OCI-LY1 (cell line): Measurements from ENCODE around the gene RABGAP1L.
"Not testable (repeated sequence)": the region's sequence is repeated elsewhere in the genome, so short reads cannot be mapped to it uniquely, and the experiment has no call there.

Experiments
- H2AFZ ChIP-seq: fragments of 200-600 bp; sonication (generic), shearing (Covaris generic); 2 replicates; pipeline ENCODE4 v1.6.0; 2014; ENCODE audit warnings: antibody characterized with exemption, mild to moderate bottlenecking, low read length
- H3F3A ChIP-seq: fragments of 200-600 bp; sonication (generic), shearing (Covaris generic); 2 replicates; pipeline ENCODE4 v1.6.0; 2014; ENCODE audit warnings: mild to moderate bottlenecking, antibody characterized with exemption, low read length, moderate library complexity; ENCODE audit not compliant: insufficient read depth
- H3K27ac ChIP-seq: fragments of 200-600 bp; sonication (generic); 2 replicates; pipeline ENCODE4 v1.5.1; 2014; ENCODE audit warnings: low read length, mixed run types, mild to moderate bottlenecking, low read depth; ENCODE audit not compliant: poor library complexity, severe bottlenecking
- H3K27me3 ChIP-seq: fragments of 200-600 bp; sonication (generic); 2 replicates; pipeline ENCODE4 v1.6.0; 2014; ENCODE audit warnings: antibody characterized with exemption, mild to moderate bottlenecking, low read length, moderate library complexity; ENCODE audit not compliant: insufficient read depth
- H3K36me3 ChIP-seq: fragments of 200-600 bp; sonication (generic); 2 replicates; pipeline ENCODE4 v1.6.1; 2014; ENCODE audit warnings: mild to moderate bottlenecking, antibody characterized with exemption, low read length, moderate library complexity, mixed read lengths; ENCODE audit not compliant: insufficient read depth
- H3K4me1 ChIP-seq: fragments of 200-600 bp; sonication (generic); 2 replicates; pipeline ENCODE4 v1.5.1; 2014; ENCODE audit warnings: mild to moderate bottlenecking, low read length, moderate library complexity; ENCODE audit not compliant: insufficient read depth, severe bottlenecking
- H3K4me2 ChIP-seq: fragments of 200-600 bp; sonication (generic), shearing (Covaris generic); 2 replicates; pipeline ENCODE4 v1.6.1; 2014; ENCODE audit warnings: low read length
- H3K4me3 ChIP-seq: fragments of 200-600 bp; sonication (generic); 2 replicates; pipeline ENCODE4 v1.5.1; 2014; ENCODE audit warnings: low read length, low read depth, mild to moderate bottlenecking, mixed read lengths; ENCODE audit not compliant: poor library complexity, severe bottlenecking
- H3K79me2 ChIP-seq: fragments of 200-600 bp; shearing (Covaris generic); 2 replicates; pipeline ENCODE4 v1.6.1; 2016; ENCODE audit warnings: mixed run types, low read length, mixed read lengths; ENCODE audit not compliant: insufficient read depth
- H3K9ac ChIP-seq: fragments of 200-600 bp; sonication (generic), shearing (Covaris generic); 2 replicates; pipeline ENCODE4 v1.6.1; 2014; ENCODE audit warnings: mild to moderate bottlenecking, low read length, mixed read lengths
- H3K9me2 ChIP-seq: fragments of 200-600 bp; sonication (generic), shearing (Covaris generic); 2 replicates; pipeline ENCODE4 v1.6.1; 2014; ENCODE audit warnings: low read depth, mild to moderate bottlenecking, low read length, mixed read lengths
- H3K9me3 ChIP-seq: fragments of 200-600 bp; shearing (Covaris generic); 2 replicates; pipeline ENCODE4 v1.6.1; 2014; ENCODE audit warnings: low read length, mixed read lengths
- H4K20me1 ChIP-seq: fragments of 200-600 bp; sonication (generic), shearing (Covaris generic); 2 replicates; pipeline ENCODE4 v1.6.0; 2016; ENCODE audit warnings: mild to moderate bottlenecking, low read length; ENCODE audit not compliant: insufficient read depth
- EZH2 ChIP-seq: fragments of 200-600 bp; sonication (generic), shearing (Covaris generic); IDR thresholded peaks from 2 replicates; pipeline ENCODE4 v1.8.0; 2017; ENCODE audit warnings: borderline replicate concordance, mixed run types, mild to moderate bottlenecking, antibody characterized with exemption, low read length, moderate library complexity, mixed read lengths
- TF ChIP-seq, protein P1 (sequence below): fragments of 200-600 bp; sonication (generic), shearing (Covaris generic); IDR thresholded peaks from 2 replicates; pipeline ENCODE4 v1.5.1; 2017; ENCODE audit warnings: mild to moderate bottlenecking, antibody characterized with exemption, low read length, moderate library complexity, mixed read lengths

RABGAP1L gene

DNA sequence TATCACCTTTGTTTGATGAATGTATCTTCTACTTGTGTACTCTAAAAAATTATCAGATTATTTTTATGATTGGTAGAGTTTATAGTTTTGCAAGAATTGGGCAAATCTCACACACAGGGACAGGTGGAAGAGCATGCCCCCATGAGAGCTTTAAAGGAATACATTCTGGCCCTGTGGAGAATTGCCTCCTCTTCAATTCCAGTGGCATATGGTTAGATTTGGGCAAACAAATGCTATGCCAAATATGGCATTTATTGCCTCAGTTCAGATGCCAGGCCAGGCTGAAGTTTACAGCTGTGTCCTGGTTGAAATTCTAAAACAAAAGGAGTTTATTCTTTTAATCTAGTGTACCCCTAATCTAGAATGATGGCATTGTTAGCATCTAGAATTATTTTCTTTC, 678.1 kb downstream of the RABGAP1L start:
- no peaks in the 10 kb centered on the region for H4K20me1 ChIP-seq
- H3K36me3 ChIP-seq: no peaks in the 10 kb centered on the region
- H3K4me3 ChIP-seq: no peak overlapping the region
- H3K9me2 ChIP-seq: no peaks in the 10 kb centered on the region
- no peaks in the 10 kb centered on the region for H3K9me3 ChIP-seq
- no peak overlapping the region for H3K27ac ChIP-seq
- peaks cover 12% of the 10 kb centered on the region for H3K4me1 ChIP-seq
- no peak overlapping the region for H3K9ac ChIP-seq
- H3F3A ChIP-seq: no peaks in the 10 kb centered on the region
- H3K27me3 ChIP-seq: no peaks in the 10 kb centered on the region
- no peak for TF ChIP-seq EZH2
- TF ChIP-seq, protein P1, sequence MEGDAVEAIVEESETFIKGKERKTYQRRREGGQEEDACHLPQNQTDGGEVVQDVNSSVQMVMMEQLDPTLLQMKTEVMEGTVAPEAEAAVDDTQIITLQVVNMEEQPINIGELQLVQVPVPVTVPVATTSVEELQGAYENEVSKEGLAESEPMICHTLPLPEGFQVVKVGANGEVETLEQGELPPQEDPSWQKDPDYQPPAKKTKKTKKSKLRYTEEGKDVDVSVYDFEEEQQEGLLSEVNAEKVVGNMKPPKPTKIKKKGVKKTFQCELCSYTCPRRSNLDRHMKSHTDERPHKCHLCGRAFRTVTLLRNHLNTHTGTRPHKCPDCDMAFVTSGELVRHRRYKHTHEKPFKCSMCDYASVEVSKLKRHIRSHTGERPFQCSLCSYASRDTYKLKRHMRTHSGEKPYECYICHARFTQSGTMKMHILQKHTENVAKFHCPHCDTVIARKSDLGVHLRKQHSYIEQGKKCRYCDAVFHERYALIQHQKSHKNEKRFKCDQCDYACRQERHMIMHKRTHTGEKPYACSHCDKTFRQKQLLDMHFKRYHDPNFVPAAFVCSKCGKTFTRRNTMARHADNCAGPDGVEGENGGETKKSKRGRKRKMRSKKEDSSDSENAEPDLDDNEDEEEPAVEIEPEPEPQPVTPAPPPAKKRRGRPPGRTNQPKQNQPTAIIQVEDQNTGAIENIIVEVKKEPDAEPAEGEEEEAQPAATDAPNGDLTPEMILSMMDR: no peak
- no peak overlapping the region for H3K4me2 ChIP-seq
- H3K79me2 ChIP-seq: no peaks in the 10 kb centered on the region
- H2AFZ ChIP-seq: no peak overlapping the region

DNA sequence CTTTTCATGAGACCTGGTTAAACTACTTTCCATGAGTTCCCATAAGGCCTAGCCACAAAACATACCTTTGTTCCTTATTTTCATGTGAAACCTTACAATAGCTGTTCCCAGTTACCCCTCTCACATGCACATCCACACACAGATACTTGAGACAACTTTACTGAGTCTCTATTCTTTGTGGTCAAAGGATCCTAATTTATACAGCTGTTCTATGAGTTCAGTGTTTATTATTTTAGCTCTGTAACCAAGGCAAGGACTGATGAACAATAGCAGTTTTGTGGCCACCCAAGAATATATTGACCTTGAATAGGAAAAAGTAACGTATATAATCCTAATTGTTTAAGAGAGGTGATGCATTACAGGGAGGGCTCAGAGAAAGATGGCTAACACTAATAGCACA, 679.9 kb downstream of the RABGAP1L start:
- H3K4me1 ChIP-seq: peaks cover 12% of the 10 kb centered on the region
- no peak overlapping the region for H3K4me2 ChIP-seq
- H3K9me2 ChIP-seq: no peaks in the 10 kb centered on the region
- no peak overlapping the region for H2AFZ ChIP-seq
- H3K9me3 ChIP-seq: no peaks in the 10 kb centered on the region
- H3K79me2 ChIP-seq: no peaks in the 10 kb centered on the region
- no peaks in the 10 kb centered on the region for H4K20me1 ChIP-seq
- H3K27me3 ChIP-seq: no peaks in the 10 kb centered on the region
- H3K4me3 ChIP-seq: no peak overlapping the region
- TF ChIP-seq EZH2: no peak
- TF ChIP-seq, protein P1: no peak
- H3K9ac ChIP-seq: no peak overlapping the region
- H3F3A ChIP-seq: no peaks in the 10 kb centered on the region
- no peaks in the 10 kb centered on the region for H3K36me3 ChIP-seq
- no peak overlapping the region for H3K27ac ChIP-seq

DNA sequence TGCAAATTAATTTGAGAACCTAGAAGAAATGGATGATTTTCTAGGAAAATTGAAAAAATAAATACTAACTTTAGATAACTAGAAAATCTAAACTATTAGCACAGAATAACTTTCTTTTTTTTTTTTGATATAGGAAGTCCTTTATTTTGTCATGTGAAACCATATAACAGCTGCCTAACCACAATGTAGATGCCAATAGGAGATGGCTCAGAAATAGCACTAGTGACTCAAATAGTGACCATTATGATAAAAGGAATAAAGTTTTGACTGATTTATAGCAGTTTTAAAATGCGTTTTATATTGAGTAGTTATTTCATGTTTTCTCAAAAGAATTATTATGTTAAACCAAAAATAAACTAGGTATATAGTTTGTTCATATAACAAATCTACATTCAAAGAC, 682.4 kb downstream of the RABGAP1L start:
- Histone ChIP-seq H3K27ac (no peak overlapping the region), H3K4me2 (no peak overlapping the region), H3K4me3 (no peak overlapping the region), H3K4me1 (peaks cover 12% of the 10 kb centered on the region), H3K27me3 (no peaks in the 10 kb centered on the region), H3K9ac (no peak overlapping the region), H2AFZ (no peak overlapping the region), H3K9me2 (no peaks in the 10 kb centered on the region), H3F3A (no peaks in the 10 kb centered on the region), H3K79me2 (no peaks in the 10 kb centered on the region), H4K20me1 (no peaks in the 10 kb centered on the region), H3K36me3 (no peaks in the 10 kb centered on the region), H3K9me3 (no peaks in the 10 kb centered on the region)
- no peak for TF ChIP-seq EZH2
- TF ChIP-seq, protein P1: no peak

DNA sequence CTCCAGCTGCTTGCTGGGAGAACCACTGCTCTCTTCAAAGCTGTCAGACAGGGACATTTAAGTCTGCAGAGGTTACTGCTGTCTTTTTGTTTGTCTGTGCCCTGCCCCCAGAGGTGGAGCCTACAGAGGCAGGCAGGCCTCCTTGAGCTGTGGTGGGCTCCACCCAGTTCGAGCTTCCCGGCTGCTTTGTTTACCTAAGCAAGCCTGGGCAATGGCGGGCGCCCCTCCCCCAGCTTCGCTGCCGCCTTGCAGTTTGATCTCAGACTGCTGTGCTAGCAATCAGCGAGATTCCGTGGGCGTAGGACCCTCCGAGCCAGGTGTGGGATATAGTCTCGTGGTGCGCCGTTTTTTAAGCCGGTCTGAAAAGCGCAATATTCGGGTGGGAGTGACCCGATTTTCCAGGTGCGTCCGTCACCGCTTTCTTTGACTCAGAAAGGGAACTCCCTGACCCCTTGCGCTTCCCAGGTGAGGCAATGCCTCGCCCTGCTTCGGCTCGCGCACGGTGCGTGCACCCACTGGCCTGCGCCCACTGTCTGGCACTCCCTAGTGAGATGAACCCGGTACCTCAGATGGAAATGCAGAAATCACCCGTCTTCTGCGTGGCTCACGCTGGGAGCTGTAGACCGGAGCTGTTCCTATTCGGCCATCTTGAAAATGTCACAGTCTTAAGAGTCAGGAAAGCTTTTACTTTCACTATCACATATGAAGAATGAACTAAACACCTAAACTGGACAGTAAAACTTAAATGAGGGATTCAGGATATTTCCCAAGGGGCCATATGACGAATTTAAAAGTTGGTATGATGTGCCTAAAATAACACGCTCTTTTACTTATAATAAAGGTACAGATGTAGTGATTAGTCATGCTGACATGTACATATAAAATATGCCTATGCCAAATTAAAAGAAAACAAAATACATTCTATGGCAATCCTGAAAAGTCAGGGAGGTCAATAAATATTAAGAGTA, 689.6 kb downstream of the RABGAP1L start:
- not testable (repeated sequence) for H3K27me3 ChIP-seq, H3K9ac ChIP-seq, H2AFZ ChIP-seq, H3K9me2 ChIP-seq, H3K4me1 ChIP-seq, H3K4me2 ChIP-seq, H3K9me3 ChIP-seq, H3K27ac ChIP-seq, H4K20me1 ChIP-seq, H3K4me3 ChIP-seq, H3F3A ChIP-seq, H3K79me2 ChIP-seq, H3K36me3 ChIP-seq
